Mesendoderm (in vitro differentiated cells): ENCODE results near the gene GSG1.

Experiments
- DNase-seq: peaks from one replicate; pipeline ENCODE4 v3.0.0; 2013
- H2AK5ac ChIP-seq: 2 replicates; pipeline ENCODE4 v1.6.1; 2013; ENCODE audit warnings: low read length, inconsistent platforms
- H2BK120ac ChIP-seq: 2 replicates; pipeline ENCODE4 v1.6.1; 2013; ENCODE audit warnings: low read depth, mild to moderate bottlenecking, low read length, moderate library complexity, mixed read lengths
- H2BK15ac ChIP-seq: replicated peaks from 2 replicates; pipeline ENCODE4 v1.6.1; 2013; ENCODE audit warnings: low read depth, mild to moderate bottlenecking, moderate library complexity
- H2BK5ac ChIP-seq: 2 replicates; pipeline ENCODE4 v1.6.1; 2013; ENCODE audit warnings: low read length, inconsistent platforms
- H3K18ac ChIP-seq: 2 replicates; pipeline ENCODE4 v1.6.1; 2013; ENCODE audit warnings: mild to moderate bottlenecking, low read length, mixed read lengths
- H3K23ac ChIP-seq: one replicate; pipeline ENCODE4 v1.6.1; 2013; ENCODE audit warnings: low read length
- H3K27ac ChIP-seq: 2 replicates; pipeline ENCODE4 v1.5.1; 2013; ENCODE audit warnings: low read depth, mild to moderate bottlenecking, inconsistent platforms, low read length, moderate library complexity
- H3K27me3 ChIP-seq: 2 replicates; pipeline ENCODE4 v1.6.1; 2013; ENCODE audit warnings: low read length, control low read depth, mild to moderate bottlenecking, inconsistent platforms; ENCODE audit not compliant: insufficient read depth, poor library complexity
- H3K36me3 ChIP-seq: 2 replicates; pipeline ENCODE4 v1.6.1; 2013; ENCODE audit warnings: low read length, inconsistent platforms; ENCODE audit not compliant: control insufficient read depth, insufficient read depth
- H3K4ac ChIP-seq: one replicate; pipeline ENCODE4 v1.6.1; 2013; ENCODE audit warnings: low read depth, mild to moderate bottlenecking, low read length, moderate library complexity
- H3K4me1 ChIP-seq: 2 replicates; pipeline ENCODE4 v1.6.1; 2013; ENCODE audit warnings: low read depth, low read length, inconsistent platforms; ENCODE audit not compliant: control insufficient read depth
- H3K4me2 ChIP-seq: 2 replicates; pipeline ENCODE4 v1.6.1; 2013; ENCODE audit warnings: low read length
- H3K4me3 ChIP-seq: 2 replicates; pipeline ENCODE4 v1.5.1; 2013; ENCODE audit warnings: mild to moderate bottlenecking, low read length
- H3K56ac ChIP-seq: one replicate; pipeline ENCODE4 v1.6.1; 2013; ENCODE audit warnings: low read length
- H3K79me1 ChIP-seq: 2 replicates; pipeline ENCODE4 v1.6.1; 2013; ENCODE audit warnings: low read length, inconsistent platforms
- H3K79me2 ChIP-seq: 2 replicates; pipeline ENCODE4 v1.6.1; 2013; ENCODE audit warnings: mild to moderate bottlenecking, low read length; ENCODE audit not compliant: control insufficient read depth, insufficient read depth
- H3K9ac ChIP-seq: 2 replicates; pipeline ENCODE4 v1.6.1; 2013; ENCODE audit warnings: low read length, inconsistent platforms
- H4K5ac ChIP-seq: one replicate; pipeline ENCODE4 v1.6.1; 2013; ENCODE audit warnings: low read length
- H4K8ac ChIP-seq: one replicate; pipeline ENCODE4 v1.6.1; 2013; ENCODE audit warnings: low read depth, mild to moderate bottlenecking, control low read depth, low read length, moderate library complexity
- WGBS: extraction: QIAGEN DNeasy Blood & Tissue Kit; methylation state at CpG from one replicate; pipeline ENCODE4 v1.1.7; 2013; ENCODE audit warnings: low lambda C conversion rate, missing lambda C conversion rate; ENCODE audit not compliant: insufficient coverage; ENCODE audit errors: extremely low coverage; 5-methylcytosine and 5-hydroxymethylcytosine counted together

Gene GSG1

GRCh38 chr12:13071305-13072280 is 31.9 kb downstream of the GSG1 start:
- Histone ChIP-seq H3K4ac (no peak overlapping the region), H4K5ac (no peak overlapping the region), H3K56ac (no peak overlapping the region), H2AK5ac (no peak overlapping the region), H3K4me1 (no peaks in the 10 kb centered on the region), H2BK15ac (no peak overlapping the region), H2BK120ac (no peak overlapping the region), H3K4me2 (no peak overlapping the region), H3K79me2 (no peaks in the 10 kb centered on the region), H3K18ac (no peak overlapping the region), H3K23ac (no peak overlapping the region), H3K27me3 (no peaks in the 10 kb centered on the region), H3K36me3 (peaks cover 1% of the 10 kb centered on the region), H3K9ac (no peak overlapping the region), H3K27ac (no peak overlapping the region), H2BK5ac (no peak overlapping the region), H4K8ac (no peak overlapping the region), H3K79me1 (no peaks in the 10 kb centered on the region), H3K4me3 (no peak overlapping the region)
- DNase-seq: no peak
- WGBS: no CpG with 5 or more reads among the region's 10 CpGs

- H3K79me2 ChIP-seq: no peaks in the 10 kb centered on the region
- no peak overlapping the region for H3K4ac ChIP-seq
- no peak overlapping the region for H3K27ac ChIP-seq
- H3K79me1 ChIP-seq: no peaks in the 10 kb centered on the region
- no peak for DNase-seq
- H3K56ac ChIP-seq: no peak overlapping the region
- H3K18ac ChIP-seq: no peak overlapping the region
- H3K4me3 ChIP-seq: no peak overlapping the region
- no peak overlapping the region for H3K9ac ChIP-seq
- no peak overlapping the region for H2BK15ac ChIP-seq
- no CpG with 5 or more reads among the region's 6 CpGs for WGBS
- H4K8ac ChIP-seq: no peak overlapping the region
- H2BK5ac ChIP-seq: no peak overlapping the region
- no peaks in the 10 kb centered on the region for H3K27me3 ChIP-seq
- no peaks in the 10 kb centered on the region for H3K4me1 ChIP-seq
- H3K23ac ChIP-seq: no peak overlapping the region
- no peak overlapping the region for H2BK120ac ChIP-seq
- no peak overlapping the region for H2AK5ac ChIP-seq
- no peak overlapping the region for H3K4me2 ChIP-seq
- H4K5ac ChIP-seq: no peak overlapping the region
- peaks cover 1% of the 10 kb centered on the region for H3K36me3 ChIP-seq
Observed at GRCh38 chr12:13069380-13069779, 34.1 kb downstream of the GSG1 start.

GRCh38 chr12:13067322-13067721 is 36.1 kb downstream of the GSG1 start:
- H4K8ac ChIP-seq: no peak overlapping the region
- no peak overlapping the region for H2BK120ac ChIP-seq
- H3K18ac ChIP-seq: no peak overlapping the region
- peaks cover 3% of the 10 kb centered on the region for H3K4me1 ChIP-seq
- no peaks in the 10 kb centered on the region for H3K36me3 ChIP-seq
- H3K9ac ChIP-seq: no peak overlapping the region
- no peaks in the 10 kb centered on the region for H3K79me2 ChIP-seq
- H3K27ac ChIP-seq: no peak overlapping the region
- no peak overlapping the region for H2BK5ac ChIP-seq
- no peak overlapping the region for H3K4me2 ChIP-seq
- H2AK5ac ChIP-seq: no peak overlapping the region
- no CpG with 5 or more reads among the region's 1 CpG for WGBS
- H4K5ac ChIP-seq: no peak overlapping the region
- H3K4me3 ChIP-seq: no peak overlapping the region
- H3K27me3 ChIP-seq: no peaks in the 10 kb centered on the region
- H3K23ac ChIP-seq: no peak overlapping the region
- no peaks in the 10 kb centered on the region for H3K79me1 ChIP-seq
- no peak overlapping the region for H2BK15ac ChIP-seq
- DNase-seq: no peak
- no peak overlapping the region for H3K56ac ChIP-seq
- H3K4ac ChIP-seq: no peak overlapping the region

GRCh38 chr12:13066459-13066858 is 37.0 kb downstream of the GSG1 start:
- H3K4ac ChIP-seq: no peak overlapping the region
- H3K23ac ChIP-seq: no peak overlapping the region
- no peak overlapping the region for H4K5ac ChIP-seq
- no peak overlapping the region for H3K4me3 ChIP-seq
- no peaks in the 10 kb centered on the region for H3K36me3 ChIP-seq
- H3K4me2 ChIP-seq: no peak overlapping the region
- no peak overlapping the region for H3K27ac ChIP-seq
- H2BK120ac ChIP-seq: no peak overlapping the region
- no peaks in the 10 kb centered on the region for H3K79me1 ChIP-seq
- H3K4me1 ChIP-seq: peaks cover 8% of the 10 kb centered on the region
- H3K56ac ChIP-seq: no peak overlapping the region
- H3K27me3 ChIP-seq: no peaks in the 10 kb centered on the region
- no peak overlapping the region for H2AK5ac ChIP-seq
- WGBS: no CpG with 5 or more reads among the region's 7 CpGs
- no peak overlapping the region for H2BK5ac ChIP-seq
- DNase-seq: no peak
- H3K79me2 ChIP-seq: no peaks in the 10 kb centered on the region
- no peak overlapping the region for H3K9ac ChIP-seq
- H3K18ac ChIP-seq: no peak overlapping the region
- H2BK15ac ChIP-seq: no peak overlapping the region
- no peak overlapping the region for H4K8ac ChIP-seq

- Histone ChIP-seq H3K27me3 (no peaks in the 10 kb centered on the region), H3K4me2 (no peak overlapping the region), H3K9ac (no peak overlapping the region), H3K4me3 (no peak overlapping the region), H3K4ac (no peak overlapping the region), H4K5ac (no peak overlapping the region), H3K79me2 (no peaks in the 10 kb centered on the region), H2BK120ac (no peak overlapping the region), H3K18ac (no peak overlapping the region), H2BK15ac (no peak overlapping the region), H3K27ac (no peak overlapping the region), H3K4me1 (peaks cover 10% of the 10 kb centered on the region), H3K79me1 (no peaks in the 10 kb centered on the region), H3K36me3 (no peaks in the 10 kb centered on the region), H4K8ac (no peak overlapping the region), H2AK5ac (no peak overlapping the region), H2BK5ac (no peak overlapping the region), H3K56ac (no peak overlapping the region), H3K23ac (no peak overlapping the region)
- no peak for DNase-seq
- no CpG with 5 or more reads among the region's 2 CpGs for WGBS
Observed at GRCh38 chr12:13066014-13066413, 37.5 kb downstream of the GSG1 start.
